ENCODE results near the gene RBM5.

- no peak for TF ChIP-seq EZH2phosphoT487 (IDR thresholded peaks at IDR 0.05; ENCODE audit: borderline replicate concordance, low read length)
- TF ChIP-seq CTCF (conservative IDR thresholded peaks at IDR 0.05; ENCODE audit: low read depth, low read length), result no peak
- TF ChIP-seq EZH2 (IDR thresholded peaks at IDR 0.05; ENCODE audit: low read length, unreplicated experiment), result no peak
Measured at GRCh38 chr3:50128001-50128400, 39.3 kb downstream of the RBM5 start.

Data from PC-3 (cell line).